ENCODE data around the gene CLEC3B.

CLEC3B gene

DNA sequence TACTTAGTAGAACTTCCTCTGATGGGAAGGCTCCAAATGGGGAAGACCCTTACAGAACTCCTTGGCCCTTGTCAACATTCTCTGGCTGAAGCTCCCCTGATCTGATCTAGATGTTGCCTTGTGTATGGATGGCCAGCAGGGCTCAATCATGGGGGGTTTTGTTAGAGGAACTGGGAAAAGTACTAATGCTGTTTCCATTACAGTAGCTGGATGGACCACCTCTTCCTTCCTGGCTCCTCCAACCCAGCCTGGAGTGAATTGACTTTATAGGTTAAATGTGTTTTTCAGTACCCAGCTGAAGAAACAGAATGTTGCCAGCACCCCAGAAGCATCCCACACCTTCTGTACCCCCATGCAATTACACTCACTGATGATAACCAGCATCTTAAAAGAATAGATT lies 22.7 kb upstream of the CLEC3B start:
- DNase-seq (ENCODE audit: low read depth, low spot score) = no peak

- no peak for DNase-seq (ENCODE audit: low read depth, low spot score)
Observed at GRCh38 chr3:45003859-45004258, 22.2 kb upstream of the CLEC3B start.

- no peak for DNase-seq (ENCODE audit: low read depth, low spot score)
Observed at GRCh38 chr3:45007091-45007490, 19.0 kb upstream of the CLEC3B start.

DNA sequence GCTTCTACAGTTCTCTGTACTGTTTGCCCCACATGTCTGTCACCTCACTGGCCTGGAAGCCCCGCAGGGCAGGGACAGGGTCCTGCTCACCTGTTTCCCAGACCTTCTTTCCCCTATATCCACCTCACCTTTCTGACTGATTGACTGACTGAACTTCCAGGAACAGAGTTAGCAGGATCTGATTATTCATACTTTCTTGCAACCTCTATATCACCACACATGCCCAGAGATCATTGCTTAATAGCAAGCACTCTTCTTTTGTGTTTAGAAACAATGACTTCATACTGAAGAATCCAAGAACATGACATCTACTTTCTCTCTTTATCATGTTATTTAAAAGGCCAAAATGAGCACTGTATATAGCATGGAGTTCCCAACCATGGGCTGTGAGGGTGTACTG lies 18.0 kb upstream of the CLEC3B start:
- no peak for DNase-seq (ENCODE audit: low read depth, low spot score)

- DNase-seq (ENCODE audit: low read depth, low spot score) = no peak
Observed at GRCh38 chr3:45009868-45010267, 16.2 kb upstream of the CLEC3B start.

- DNase-seq (ENCODE audit: low read depth, low spot score) = no peak
Observed at GRCh38 chr3:45010811-45011333, 15.2 kb upstream of the CLEC3B start.

DNA sequence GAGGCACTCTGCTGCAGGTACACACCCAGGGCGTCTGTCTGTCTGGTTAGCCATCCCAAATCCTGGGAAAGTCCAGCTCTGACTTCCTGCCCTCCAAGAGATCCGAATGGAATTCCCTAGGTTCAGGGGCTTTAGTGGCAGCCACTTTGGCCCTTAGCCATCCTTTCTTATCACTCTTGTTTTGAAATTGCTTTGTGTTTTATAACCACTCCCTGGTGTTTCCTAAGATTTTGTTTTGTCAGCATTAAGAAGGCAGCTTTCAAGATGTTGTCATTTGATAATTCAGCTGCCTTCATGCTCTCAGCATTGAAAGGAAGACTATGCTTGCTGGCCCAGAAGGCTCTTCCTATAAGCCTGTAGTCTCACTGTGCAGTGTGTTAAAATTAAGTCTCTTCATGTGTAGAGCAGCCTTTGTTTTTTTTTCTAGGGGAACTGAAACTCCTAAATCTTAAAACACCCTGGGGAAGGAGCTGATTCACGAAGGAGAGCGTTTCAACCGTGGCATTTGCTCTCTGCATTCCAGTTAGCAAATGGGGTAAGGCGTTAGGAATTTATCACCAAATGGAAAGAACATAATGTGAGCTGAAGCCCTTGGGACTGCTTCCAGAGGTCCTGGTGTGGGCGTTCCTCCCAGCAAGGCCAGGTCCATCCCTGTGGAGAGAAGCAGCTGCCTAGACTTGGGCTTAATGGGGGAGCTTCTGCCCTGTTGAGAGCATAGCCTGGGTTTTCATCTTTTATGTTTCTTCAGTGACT lies 14.2 kb upstream of the CLEC3B start:
- DNase-seq (ENCODE audit: low read depth, low spot score) = no peak

DNA sequence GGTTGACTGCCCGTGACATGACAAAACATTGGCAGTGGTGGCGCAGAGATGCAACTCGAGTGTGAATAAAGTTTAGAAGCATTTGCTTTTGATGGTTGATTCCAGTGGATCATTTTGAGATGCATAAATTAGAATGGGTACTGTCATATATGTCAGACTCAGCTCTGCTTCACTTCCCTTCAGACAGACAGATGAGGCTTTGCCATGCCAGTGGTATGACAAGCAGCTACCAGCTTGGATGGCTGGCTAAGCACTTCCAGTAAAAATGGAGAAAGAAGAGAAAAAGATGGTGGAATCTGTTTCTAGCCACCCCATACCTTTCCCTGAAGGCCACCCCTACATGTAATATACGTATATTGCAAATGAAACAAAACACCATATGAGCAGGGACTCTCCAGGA lies 13.5 kb upstream of the CLEC3B start:
- DNase-seq (ENCODE audit: low read depth, low spot score) = no peak

DNA sequence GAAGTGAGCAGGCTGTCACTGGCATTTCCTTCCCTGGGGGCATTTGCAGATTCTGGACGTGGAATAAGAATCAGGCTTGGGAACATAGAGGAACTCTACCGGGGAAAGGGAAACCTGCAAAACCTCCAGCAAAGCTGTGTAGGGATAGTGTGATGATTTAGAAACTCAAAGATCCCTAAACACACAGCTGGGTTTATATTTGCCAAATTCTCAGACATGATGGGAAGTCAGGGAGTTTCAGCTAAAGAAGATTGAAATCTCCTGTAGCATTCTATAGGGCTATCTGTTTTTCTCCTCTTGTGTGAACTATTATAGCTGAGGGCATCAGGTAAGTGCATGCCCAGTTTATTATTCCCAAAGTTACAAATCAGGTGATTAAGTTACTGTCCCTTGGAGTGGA lies 9.2 kb upstream of the CLEC3B start:
- no peak for DNase-seq (ENCODE audit: low read depth, low spot score)

DNA sequence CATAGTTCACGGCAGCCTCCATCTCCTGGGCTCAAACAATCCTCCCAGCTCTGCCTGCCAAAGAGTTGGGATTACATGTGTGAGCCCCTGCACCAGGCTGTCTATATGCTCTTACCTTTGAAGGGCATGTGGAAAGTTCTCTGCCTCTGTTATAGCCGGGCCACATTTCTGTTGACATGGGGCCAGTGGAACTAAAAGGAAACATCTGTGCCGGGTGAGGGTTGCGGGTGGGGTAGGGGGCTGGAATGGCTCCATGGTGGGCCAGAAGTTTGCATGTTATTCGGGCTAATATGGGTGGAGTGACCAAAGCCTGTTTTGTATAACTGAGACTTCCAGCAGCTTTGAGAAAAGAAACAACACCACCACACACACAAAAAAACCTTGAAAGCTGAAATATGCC lies 8.3 kb upstream of the CLEC3B start:
- no peak for DNase-seq (ENCODE audit: low read depth, low spot score)

- DNase-seq (ENCODE audit: low read depth, low spot score) = no peak
Observed at GRCh38 chr3:45020534-45020933, 5.6 kb upstream of the CLEC3B start.

GRCh38 chr3:45021524-45022297 lies 4.4 kb upstream of the CLEC3B start:
- no peak for DNase-seq (ENCODE audit: low read depth, low spot score)

DNA sequence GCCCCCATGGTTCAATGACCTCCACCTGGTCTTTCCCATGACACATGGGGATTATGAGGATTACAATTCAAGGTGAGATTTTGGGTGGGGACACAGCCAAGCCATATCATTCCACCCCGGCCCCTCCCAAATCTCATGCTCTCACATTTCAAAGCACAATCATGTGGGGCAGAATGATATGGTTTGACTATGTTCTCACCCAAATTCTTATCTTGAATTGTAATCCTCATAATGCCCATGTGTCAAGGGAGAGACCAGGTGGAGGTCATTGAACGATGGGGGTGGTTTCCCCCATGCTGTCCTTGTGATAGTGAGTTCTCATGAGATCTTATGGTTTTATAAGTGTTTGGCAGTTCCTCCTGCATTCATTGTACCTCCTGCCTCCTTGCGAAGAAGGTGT lies 2.4 kb upstream of the CLEC3B start:
- DNase-seq (ENCODE audit: low read depth, low spot score) = no peak

GRCh38 chr3:45024542-45025255 lies 1.4 kb upstream of the CLEC3B start:
- no peak for DNase-seq (ENCODE audit: low read depth, low spot score)

DNA sequence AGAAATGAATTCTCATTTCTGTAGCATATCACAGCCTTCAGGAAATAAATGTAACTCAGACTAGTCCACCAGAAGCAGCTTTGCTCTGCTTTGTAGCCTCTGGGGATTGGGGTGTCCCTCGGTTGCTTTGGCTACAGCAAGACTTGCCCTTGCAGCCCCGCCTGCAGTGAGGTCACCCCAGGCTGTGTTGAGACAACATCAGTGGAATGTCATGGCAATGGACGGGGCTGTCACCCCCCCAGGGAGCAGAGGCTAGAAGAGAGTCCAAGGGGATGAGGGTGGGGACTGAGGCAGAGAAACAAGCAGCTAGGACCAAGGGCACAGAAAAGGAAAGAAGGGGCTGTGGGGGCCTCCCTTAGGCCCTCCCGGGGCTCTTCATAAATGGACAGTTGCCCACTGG lies 854 bp downstream of the CLEC3B start:
- DNase-seq (ENCODE audit: low read depth, low spot score) = peak; percentile 70

DNA sequence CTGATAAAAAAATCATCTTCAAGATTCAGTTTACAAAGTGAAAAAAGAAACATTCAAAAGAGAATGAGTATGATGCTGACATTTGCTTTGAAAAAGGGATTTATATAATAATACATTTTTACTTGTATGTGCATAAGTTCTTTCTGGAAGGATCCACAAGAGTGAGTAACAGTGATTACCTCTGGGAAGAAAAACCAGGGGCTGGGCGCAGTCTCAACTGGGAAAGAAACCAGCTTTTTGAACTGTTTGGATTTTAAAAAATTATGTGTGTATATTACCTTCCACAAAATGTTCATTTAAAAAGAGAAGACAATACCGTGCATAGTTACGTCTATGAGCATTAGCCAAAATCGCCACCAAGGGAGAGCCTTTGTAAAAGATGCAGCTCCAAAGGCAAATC lies 1.3 kb downstream of the CLEC3B start:
- no peak for DNase-seq (ENCODE audit: low read depth, low spot score)

- DNase-seq (ENCODE audit: low read depth, low spot score) = no peak
Observed at GRCh38 chr3:45029216-45029615, 3.1 kb downstream of the CLEC3B start.

DNA sequence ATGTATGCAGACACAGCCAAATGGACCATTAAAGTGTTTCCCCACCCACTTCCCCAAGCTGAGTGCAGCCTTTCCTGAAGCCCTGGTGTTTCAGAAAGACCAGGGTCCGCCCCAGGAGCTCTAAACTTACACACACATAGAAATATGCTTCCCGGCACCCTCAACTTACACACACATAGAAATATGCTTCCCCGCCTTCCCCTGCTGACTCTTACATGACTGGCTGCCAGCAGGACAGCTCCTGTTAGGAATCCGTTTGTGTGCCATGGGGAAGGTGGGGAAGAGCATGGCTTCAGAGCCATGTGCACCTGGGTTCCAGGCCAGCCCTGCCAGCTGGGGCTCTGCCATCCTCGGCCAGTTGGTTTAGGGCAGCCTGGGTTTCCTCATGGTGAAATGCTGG lies 3.6 kb downstream of the CLEC3B start:
- no peak for DNase-seq (ENCODE audit: low read depth, low spot score)

DNA sequence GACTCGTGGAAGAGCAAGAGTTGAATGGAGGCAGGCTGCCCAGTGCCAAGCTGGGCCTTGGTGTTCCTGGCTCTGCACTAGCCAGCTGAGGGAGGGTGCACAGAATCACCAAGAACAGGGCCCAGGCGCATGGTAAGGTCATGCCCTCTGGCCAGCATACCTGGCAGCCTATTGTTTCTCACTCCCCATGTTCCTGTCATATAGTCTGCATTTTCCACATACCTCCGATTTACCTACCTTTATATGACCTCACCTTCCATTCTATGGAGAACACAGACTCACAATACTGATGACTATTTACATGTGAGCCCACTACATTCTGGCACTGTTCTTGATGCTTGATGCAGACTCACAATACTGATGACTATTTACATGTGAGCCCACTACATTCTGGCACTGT lies 5.4 kb downstream of the CLEC3B start:
- no peak for DNase-seq (ENCODE audit: low read depth, low spot score)

GRCh38 chr3:45032113-45032512 lies 6.0 kb downstream of the CLEC3B start:
- DNase-seq (ENCODE audit: low read depth, low spot score) = no peak

- DNase-seq (ENCODE audit: low read depth, low spot score) = no peak
Observed at GRCh38 chr3:45033791-45034190, 7.7 kb downstream of the CLEC3B start.

DNA sequence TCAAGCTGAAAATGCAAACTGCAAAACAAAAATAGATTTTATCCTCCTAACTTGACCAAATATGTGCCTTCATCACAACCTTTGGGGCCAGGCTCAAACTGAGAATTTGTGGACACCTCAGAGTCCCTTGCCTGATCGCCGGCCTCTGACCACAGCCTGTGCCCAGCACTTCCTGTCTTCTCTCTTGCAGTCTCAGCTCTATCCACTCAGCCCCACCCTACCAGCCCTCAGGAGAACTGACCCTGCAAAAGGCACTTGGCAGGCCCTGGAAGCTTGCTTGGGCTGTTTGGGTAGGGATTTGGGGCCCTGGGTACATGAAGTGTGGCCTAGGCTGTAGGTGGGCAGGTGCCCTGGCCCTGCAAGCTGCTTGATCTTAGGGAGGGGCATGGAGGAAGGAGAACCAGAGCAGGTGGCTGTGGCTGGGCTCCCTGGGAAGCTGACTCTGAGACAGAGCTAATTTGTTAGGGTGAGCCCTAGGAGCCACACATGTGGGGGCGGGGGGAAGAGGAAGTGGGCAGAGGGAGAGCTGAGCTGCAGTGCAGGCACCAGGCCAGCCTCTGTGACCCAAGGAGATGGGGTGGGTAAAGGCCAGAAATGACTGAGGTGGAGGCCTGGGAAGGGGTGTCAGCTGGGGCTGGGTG lies 8.6 kb downstream of the CLEC3B start:
- DNase-seq (ENCODE audit: low read depth, low spot score) = no peak

All from ELF-1 (cell line).